GM21360 (cell line): ENCODE measurements around the gene TMPRSS7.
A peak's percentile ranks its signal among the peaks of the same experiment; 100 is the strongest.

Source experiments
- ATAC-seq: cut with Tn5 transposase; IDR thresholded peaks from one replicate; pipeline ENCODE4 v1.9.1; 2021; ENCODE audit warnings: mild to moderate bottlenecking, moderate library complexity; ENCODE audit not compliant: unreplicated experiment

TMPRSS7 gene

GRCh38 chr3:112093180-112093522, 58.6 kb downstream of the TMPRSS7 start:
- ATAC-seq, result no peak

GRCh38 chr3:112095731-112096130, 61.2 kb downstream of the TMPRSS7 start:
- ATAC-seq, result no peak

DNA sequence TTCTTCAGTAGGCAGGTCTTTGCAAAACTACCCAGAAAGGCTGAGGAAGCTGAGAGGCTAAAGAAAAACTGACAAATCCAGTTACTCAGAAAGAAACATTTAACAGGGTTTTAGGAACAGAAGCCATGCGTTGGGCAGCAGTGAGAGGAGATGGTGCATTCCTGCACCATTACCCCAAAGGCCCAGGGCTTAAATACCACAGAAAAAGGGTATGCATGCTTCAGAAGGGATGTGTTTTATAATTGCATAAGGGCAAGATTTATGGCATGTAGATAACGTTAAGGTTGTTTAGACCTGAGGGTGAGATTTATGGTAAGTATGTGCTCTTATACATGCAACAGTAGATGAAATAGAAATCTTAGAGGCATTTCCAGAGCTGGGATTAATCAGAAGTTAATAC, 61.6 kb downstream of the TMPRSS7 start:
- ATAC-seq, result no peak

- ATAC-seq, result no peak
These were observed 62.8 kb downstream of the TMPRSS7 start for GRCh38 chr3:112097378-112097777.

DNA sequence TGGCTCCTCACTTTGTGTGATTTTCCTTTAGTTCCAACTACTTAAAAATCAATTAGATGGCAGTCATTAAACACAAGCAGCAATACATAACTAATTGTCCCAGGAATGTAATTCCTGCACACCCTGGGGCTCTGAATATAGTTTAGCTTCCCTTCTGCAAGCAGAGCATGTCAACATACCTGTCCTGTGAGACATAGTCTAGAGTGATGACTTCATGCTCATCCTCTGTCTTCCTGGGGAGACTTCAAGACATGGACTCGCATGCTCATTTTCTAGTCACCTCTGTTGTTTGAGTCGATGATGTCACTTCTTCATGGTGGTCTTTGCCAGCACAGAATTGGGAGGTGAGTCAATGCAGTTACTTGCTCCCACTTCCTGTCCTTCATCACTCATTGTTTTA, 67.4 kb downstream of the TMPRSS7 start:
- ATAC-seq, result no peak

- ATAC-seq, result no peak
These were observed 70.2 kb downstream of the TMPRSS7 start for GRCh38 chr3:112104774-112105173.

GRCh38 chr3:112109322-112109721, 74.8 kb downstream of the TMPRSS7 start:
- ATAC-seq, result no peak

DNA sequence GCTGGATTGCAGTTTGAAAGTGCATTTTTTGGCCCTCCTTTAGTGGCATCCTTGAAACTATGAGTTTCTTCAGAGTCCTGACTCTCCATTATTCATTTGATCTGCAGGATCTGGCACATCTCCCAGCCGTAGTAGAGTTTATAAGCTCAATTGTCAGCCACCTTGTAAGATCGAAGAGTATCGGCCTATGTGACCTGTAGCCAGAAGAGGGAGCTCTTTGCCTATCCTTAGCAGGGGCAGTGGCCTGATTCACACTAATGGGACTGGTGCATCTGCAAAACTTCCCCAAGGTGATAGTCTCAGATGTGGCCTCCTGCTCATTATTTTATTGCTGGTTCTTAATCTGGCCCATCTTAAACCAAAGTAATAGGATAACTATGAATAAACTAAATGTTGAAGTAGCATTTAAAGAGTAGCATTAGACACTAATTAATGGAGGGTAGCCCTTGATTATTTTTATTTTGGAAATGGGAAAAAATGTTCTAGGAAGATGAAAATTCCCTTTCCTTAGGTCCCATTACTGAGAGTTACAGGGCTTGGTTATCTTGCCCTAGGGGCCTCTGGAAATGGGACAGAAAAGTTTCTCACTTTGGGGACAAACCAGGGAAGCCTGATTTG, 77.4 kb downstream of the TMPRSS7 start:
- ATAC-seq, result peak; percentile 47

DNA sequence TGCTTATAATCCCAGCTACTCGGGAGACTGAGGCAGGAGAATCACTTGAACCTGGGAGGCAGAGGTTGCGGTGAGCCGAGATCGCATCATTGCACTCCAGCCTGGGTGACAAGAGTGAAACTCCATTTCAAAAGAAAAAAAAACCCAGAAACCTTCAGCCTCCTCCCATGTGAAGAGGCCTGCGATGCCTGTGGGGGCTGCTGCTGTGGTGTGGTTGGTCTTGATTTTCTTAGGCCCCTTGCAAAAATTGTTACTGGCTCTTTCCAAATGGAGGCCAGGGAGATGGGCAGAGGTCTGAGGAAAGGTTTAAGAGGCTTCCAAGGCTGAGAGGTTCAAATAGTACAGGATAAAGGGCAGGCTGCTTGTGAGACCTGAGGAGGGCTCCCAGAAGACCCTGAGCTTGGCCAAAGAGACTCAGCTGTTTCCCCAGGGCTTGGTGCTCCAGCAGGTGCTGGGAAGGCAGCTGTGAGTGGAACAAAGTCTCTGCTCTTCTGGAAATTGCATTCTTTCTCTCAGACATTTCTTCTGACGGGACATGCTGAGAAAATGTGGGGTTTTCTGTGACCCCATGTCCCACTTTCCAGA, 80.1 kb downstream of the TMPRSS7 start:
- ATAC-seq, result no peak

DNA sequence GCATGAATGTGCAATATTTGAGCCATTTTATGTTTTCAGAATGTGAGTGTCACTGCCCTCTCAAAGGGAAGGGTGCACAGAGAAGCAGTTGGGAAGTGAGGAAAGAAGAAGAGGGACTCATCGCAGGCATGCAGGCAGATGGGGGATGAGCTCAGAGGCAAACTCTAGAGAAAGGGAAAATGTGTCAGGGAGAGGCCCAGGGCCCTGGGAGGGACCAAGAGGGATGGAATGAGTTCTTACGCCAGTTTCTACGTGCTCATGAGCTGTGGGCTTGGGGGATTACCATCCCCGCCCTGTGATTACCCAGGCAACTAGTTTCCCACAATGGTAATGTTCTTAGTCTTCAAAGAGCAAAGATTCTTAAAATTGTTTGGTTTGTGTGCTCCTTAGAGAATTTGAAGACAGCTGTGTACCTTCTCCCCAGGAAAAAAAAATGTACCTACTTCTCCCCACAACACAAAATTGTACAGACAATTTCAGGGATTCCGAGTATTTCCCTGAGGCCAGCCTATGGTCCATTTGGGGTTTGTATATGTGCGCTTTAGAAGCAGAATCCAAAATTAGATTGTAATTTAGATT, 80.7 kb downstream of the TMPRSS7 start:
- ATAC-seq, result peak; percentile 38

DNA sequence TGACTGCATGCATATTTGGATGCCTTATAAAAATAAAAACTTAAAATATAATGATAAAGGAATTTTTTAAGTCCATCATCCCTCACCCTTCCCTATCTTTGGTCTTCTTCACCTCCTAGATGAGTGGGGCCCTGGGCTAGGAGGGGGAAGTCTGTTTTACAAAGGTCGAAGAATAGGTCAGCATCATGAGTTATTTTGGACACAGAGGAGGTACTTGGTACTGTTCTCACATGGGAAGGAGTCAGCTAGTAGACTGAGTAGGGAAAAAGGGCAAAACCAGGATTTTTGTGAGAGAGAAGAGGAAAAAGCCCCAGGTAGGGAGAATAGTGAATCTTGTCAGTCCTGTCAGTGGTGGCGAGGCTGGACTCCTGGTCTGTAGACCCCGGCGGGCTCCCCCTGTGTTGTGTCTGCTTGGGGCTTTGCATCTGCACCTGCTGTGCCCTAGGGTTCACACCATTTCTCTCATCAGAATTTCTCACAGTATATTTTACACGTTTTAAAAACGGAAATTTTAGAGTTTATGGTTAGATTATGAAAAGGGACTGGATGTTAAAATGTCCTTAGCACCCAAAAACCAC, 81.4 kb downstream of the TMPRSS7 start:
- ATAC-seq, result no peak

DNA sequence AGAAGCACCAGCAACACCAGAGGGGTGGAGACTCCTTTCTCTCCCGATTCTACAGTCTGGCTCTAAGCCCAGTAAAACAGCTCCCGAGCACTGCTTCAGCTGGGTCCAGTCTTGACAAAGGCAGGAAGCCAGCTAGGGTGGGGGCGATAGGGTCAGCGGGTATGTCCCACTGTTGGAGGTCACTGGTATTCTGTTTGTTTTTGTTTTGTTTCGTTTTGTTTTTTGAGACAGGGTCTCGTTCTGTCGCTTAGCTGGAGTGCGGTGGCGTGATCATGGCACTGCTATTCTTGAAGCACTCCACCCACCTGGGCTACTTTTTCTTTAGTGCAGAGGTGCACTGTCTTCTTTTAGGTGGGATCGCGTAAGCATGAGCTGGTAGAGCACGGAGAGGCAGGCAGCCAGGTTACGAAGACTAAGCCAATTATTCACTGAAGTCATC, 82.2 kb downstream of the TMPRSS7 start:
- ATAC-seq, result no peak

DNA sequence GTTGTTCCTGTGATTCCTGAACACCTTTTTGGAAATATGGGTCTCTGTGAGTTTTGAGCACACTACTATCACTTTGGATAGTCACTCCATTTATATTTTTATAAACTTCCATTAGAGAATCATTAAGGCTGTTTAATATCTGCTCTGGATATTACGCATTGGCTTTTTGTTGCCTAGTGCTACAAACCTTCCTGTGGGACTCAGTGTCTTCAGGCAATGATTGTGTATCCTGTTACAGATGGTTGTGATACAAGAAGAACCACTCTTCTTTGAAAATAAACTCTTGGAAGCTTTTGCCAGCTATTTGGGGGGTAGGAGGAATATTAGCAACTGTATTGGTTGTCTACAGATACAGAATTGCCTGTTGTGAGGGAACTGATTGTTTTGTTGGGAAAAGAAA, 82.9 kb downstream of the TMPRSS7 start:
- no peak for ATAC-seq

DNA sequence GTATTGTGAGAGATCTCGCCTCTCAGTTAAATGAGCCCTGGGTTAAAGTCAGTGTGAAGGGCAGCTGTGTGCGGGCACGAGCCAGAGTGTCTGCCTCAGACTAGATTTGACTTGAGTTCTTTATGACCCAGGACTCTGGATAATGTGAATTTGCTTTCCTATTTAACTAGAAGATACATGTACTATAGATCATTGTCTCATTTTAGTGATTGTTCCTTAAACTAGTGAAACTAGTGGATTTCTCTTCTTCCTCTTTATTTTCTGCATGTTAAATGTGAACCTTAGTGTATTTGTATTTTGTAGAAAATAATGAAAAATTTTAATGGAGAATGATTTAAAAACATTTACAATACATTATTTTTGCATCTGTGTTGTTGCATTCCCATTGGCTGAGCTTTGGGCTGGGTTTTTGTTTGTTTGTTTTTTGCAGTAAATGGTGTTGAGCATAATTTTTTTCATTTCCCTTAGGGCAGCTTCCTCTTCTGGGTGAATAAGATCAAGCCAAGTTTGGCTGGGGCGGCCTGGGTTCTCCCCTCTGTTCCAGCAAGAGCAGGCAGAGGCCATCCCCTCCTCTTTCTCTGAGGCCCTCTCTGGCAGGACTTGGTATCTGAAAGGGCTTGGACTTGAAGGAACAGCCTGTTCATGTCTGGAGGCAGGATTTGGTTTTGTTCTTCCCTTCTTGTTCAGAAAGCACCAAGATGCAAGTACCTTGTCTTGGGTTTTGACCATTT, 83.5 kb downstream of the TMPRSS7 start:
- ATAC-seq, result no peak

DNA sequence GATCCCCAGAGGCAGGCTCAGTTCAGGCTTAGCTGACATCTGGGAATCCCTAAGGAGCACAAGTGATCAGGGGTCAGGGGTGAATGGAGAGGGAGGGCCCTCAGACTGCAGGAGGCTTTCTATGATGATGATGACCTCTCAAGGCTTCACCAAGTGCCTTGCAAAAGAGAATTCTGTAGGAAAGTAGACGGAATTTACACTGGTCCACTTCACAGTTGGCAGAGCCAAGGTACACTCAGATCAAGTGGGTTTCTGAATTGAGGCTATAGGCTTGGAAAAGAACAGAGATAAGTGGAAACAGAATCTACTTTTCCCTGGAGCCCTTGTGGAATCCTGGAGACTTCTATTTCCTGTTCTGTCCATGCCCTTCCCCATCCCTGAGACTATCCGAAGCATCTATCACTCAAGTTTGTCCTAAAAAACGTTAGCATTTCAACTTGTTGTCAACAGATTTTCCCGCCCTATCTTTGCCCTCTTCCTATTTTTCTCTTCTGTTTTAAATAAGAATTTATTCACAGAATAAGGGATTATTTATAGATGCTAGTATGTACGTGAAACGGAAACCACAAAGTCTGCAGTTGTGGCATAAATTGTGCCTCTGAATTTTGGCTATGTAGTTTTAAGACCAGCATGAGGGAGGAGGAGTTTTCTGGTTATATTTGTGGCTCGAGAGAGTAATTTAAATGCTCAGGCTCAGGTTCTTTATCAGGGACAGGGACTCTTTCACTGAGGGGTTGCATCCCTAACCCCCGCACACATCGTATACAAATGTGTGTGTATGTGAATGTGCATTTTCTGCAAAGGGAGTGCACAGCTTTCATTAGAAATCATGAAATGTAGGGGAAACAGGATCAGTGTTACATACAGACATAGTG, 85.7 kb downstream of the TMPRSS7 start:
- ATAC-seq, result no peak

GRCh38 chr3:112121577-112122547, 87.3 kb downstream of the TMPRSS7 start:
- no peak for ATAC-seq

DNA sequence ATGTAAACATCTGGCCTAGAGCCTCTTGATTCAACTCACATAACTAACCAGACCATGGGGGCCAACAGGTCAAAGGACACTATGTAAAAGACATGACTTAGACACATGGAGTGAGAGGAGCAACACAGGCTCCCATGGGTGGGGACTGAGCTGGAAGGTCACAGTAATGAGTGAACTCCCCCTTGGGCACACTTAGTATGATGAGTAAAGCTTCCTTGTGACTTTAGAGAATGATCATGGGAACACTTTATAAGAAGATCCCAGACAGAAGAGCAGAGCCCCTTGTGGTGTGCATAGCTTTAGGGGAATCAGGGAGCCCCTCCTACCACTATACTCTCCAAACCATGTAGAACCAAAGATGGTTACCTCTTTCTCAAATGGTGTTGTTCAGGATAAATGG, 88.3 kb downstream of the TMPRSS7 start:
- no peak for ATAC-seq

GRCh38 chr3:112123548-112123947, 89.0 kb downstream of the TMPRSS7 start:
- ATAC-seq, result no peak

DNA sequence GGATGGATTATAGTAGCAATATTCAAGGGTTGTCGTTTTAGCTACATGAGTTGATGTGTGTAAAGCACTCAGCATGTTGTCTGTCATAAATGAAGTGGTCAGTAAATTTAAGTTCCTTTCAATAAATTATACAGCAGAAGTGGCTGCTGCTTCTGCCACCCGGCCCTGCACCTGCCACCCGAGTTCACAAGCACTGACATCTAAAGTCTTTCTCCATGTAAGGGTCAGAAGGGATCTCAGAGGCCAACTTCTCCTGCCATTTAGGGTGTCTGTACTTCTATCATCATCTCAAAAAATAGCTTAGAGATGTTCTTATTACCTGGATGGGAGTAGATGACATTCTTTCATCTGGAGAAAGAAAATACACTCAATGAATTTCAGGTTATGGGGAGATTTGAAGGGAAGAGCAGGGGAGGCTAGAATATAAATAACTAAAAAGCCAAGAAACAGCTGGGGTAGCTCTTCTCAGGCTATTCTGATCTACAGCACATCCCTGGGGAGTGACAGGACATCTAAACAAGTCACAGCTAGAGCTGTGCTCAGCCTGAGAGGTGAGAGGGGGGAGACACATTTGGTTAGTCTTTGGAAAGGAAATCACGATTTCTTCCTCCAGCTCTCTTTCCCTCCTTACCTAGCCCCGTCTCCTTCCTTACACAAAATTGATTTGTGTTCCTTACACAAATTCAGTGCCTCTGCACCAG, 90.5 kb downstream of the TMPRSS7 start:
- ATAC-seq, result no peak
